OCI-LY3 (cell line): ENCODE measurements around the gene NDUFA6.

ENCODE experiments used
- H2AFZ ChIP-seq: fragments of 200-600, 300-600 bp; shearing (Covaris generic); 2 replicates; pipeline ENCODE4 v1.6.0; 2014; ENCODE audit warnings: antibody characterized with exemption, low read depth, low read length
- H3K27ac ChIP-seq: fragments of 200-600, 300-600 bp; sonication (generic); 2 replicates; pipeline ENCODE4 v1.5.1; 2014; ENCODE audit warnings: mild to moderate bottlenecking, low read length, moderate library complexity, mixed read lengths
- H3K27me3 ChIP-seq: fragments of 200-600, 300-600 bp; sonication (generic); 2 replicates; pipeline ENCODE4 v1.6.1; 2014; ENCODE audit warnings: low read depth, low read length, mixed read lengths
- H3K36me3 ChIP-seq: fragments of 200-600, 300-600 bp; sonication (generic); replicated peaks from 2 replicates; pipeline ENCODE3; 2014; ENCODE audit warnings: low read depth, low read length, mixed read lengths
- H3K4me1 ChIP-seq: fragments of 300-600, 200-600 bp; sonication (generic); 2 replicates; pipeline ENCODE4 v1.6.1; 2014; ENCODE audit warnings: low read length, mixed read lengths
- H3K4me2 ChIP-seq: fragments of 200-600, 300-600 bp; sonication (generic); 2 replicates; pipeline ENCODE4 v1.6.1; 2014; ENCODE audit warnings: low read length, mixed read lengths
- H3K4me3 ChIP-seq: fragments of 300-600, 200-600 bp; sonication (generic); 2 replicates; pipeline ENCODE4 v1.5.1; 2014; ENCODE audit warnings: antibody characterized with exemption, mild to moderate bottlenecking, low read length, moderate library complexity
- H3K79me2 ChIP-seq: fragments of 300-600, 200-600 bp; shearing (Covaris generic); 2 replicates; pipeline ENCODE4 v1.6.1; 2014; ENCODE audit warnings: mild to moderate bottlenecking, low read length, mixed read lengths
- H3K9ac ChIP-seq: fragments of 300-600, 200-600 bp; shearing (Covaris generic); 2 replicates; pipeline ENCODE4 v1.6.0; 2014; ENCODE audit warnings: mild to moderate bottlenecking, low read length, moderate library complexity
- H3K9me3 ChIP-seq: fragments of 200-600, 300-600 bp; shearing (Covaris generic); 2 replicates; pipeline ENCODE4 v1.6.1; 2014; ENCODE audit warnings: low read length, mixed read lengths; ENCODE audit not compliant: insufficient read depth
- H4K20me1 ChIP-seq: fragments of 200-600, 300-600 bp; sonication (generic); 2 replicates; pipeline ENCODE4 v1.6.1; 2016; ENCODE audit warnings: low read length, mixed read lengths; ENCODE audit not compliant: insufficient read depth
- EZH2phosphoT487 ChIP-seq: fragments of 200-600 bp; shearing (Covaris generic); IDR thresholded peaks from 2 replicates; pipeline ENCODE4 v1.6.1; 2018; ENCODE audit warnings: antibody characterized with exemption, mixed run types, low read depth
- TF ChIP-seq, protein P1 (sequence below): fragments of 200-600, 300-600 bp; sonication (generic); IDR thresholded peaks from 2 replicates; pipeline ENCODE4 v1.5.1; 2014; ENCODE audit warnings: antibody characterized with exemption, low read length, low read depth

Gene NDUFA6

DNA sequence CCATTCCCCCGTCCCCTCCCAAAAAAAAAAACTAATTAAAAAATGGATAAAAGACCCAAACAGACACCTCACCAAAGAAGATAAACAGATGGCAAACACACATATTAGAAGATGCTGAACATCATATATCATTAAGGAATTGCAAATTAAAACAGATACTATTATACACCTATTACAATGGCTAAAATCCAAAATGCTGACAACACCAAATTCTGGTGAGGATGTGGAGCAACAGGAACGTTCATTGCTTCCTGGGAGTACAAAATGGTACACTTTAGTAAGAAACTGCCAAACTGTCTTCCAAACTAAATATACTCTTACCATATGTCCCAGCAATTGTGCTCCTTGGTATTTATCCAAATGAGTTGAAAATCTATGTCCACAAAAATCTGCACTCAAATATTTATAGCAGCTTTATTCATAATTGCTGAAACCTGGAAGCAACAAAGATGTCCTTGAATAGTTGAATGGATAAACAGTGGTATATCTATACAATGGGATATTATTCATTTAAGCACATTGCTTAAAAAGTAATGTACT is 39.9 kb downstream of the NDUFA6 start:
- Histone ChIP-seq H3K4me1 (peaks cover 57% of the 10 kb centered on the region), H4K20me1 (no peaks in the 10 kb centered on the region), H2AFZ (no peak overlapping the region), H3K9ac (no peak overlapping the region), H3K4me2 (no peak overlapping the region), H3K36me3 (peaks cover 4% of the 10 kb centered on the region), H3K4me3 (no peak overlapping the region), H3K27ac (peak overlapping the region; percentile 8), H3K27me3 (no peaks in the 10 kb centered on the region), H3K9me3 (peaks cover 5% of the 10 kb centered on the region; the same call in 1 of the 2 replicates), H3K79me2 (no peaks in the 10 kb centered on the region)
- no peak for TF ChIP-seq EZH2phosphoT487
- TF ChIP-seq, protein P1, sequence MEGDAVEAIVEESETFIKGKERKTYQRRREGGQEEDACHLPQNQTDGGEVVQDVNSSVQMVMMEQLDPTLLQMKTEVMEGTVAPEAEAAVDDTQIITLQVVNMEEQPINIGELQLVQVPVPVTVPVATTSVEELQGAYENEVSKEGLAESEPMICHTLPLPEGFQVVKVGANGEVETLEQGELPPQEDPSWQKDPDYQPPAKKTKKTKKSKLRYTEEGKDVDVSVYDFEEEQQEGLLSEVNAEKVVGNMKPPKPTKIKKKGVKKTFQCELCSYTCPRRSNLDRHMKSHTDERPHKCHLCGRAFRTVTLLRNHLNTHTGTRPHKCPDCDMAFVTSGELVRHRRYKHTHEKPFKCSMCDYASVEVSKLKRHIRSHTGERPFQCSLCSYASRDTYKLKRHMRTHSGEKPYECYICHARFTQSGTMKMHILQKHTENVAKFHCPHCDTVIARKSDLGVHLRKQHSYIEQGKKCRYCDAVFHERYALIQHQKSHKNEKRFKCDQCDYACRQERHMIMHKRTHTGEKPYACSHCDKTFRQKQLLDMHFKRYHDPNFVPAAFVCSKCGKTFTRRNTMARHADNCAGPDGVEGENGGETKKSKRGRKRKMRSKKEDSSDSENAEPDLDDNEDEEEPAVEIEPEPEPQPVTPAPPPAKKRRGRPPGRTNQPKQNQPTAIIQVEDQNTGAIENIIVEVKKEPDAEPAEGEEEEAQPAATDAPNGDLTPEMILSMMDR, result no peak

DNA sequence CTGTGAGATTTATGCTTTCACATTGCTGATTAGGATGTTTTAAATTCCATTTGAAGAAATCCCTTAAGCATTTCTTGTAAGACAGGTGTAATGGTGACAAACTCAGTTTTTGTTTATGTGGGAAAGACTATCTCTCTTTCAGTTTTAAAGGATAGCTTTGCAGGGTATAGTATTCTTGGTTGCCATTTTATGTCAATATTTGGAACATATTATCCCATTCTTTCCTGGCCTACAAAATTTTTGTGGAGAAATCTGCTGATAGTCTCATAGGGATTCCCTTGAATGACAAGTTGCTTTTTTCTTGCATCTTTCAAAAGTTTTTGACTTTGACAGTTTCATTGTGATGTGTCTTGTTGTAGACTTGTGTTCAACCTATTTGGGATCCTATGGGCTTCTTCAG is 48.8 kb downstream of the NDUFA6 start:
- H3K27ac ChIP-seq, result no peak overlapping the region
- no peak overlapping the region for H2AFZ ChIP-seq
- H3K9ac ChIP-seq, result no peak overlapping the region
- no peak for TF ChIP-seq EZH2phosphoT487
- TF ChIP-seq, protein P1, result no peak
- peaks cover 14% of the 10 kb centered on the region for H3K4me1 ChIP-seq
- no peaks in the 10 kb centered on the region for H3K27me3 ChIP-seq
- no peaks in the 10 kb centered on the region for H3K79me2 ChIP-seq
- peaks cover 32% of the 10 kb centered on the region for H3K36me3 ChIP-seq
- no peak overlapping the region for H3K4me2 ChIP-seq
- no peaks in the 10 kb centered on the region for H4K20me1 ChIP-seq
- peaks cover 23% of the 10 kb centered on the region for H3K9me3 ChIP-seq
- no peak overlapping the region for H3K4me3 ChIP-seq

DNA sequence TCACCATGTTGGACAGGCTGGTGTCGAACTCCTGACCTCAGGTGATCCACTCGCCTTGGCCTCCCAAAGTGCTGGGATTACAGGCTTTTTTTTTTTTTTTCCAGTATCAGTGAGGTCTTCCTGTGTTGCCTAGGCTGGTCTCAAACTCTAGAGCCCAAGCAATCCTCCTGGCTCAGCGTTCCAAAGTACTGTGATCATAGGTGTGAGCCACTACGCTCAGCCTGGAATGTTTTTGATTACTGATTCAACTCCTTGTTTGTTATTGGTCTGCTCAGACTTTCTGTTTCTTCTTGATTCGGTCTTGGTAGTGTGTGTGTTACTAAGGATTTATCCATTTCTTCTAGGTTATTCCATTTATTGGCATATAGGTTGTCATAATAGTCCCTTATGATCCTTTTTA is 51.3 kb downstream of the NDUFA6 start:
- Histone ChIP-seq H3K4me3 (no peak overlapping the region), H3K9me3 (peaks cover 23% of the 10 kb centered on the region), H3K4me1 (peaks cover 8% of the 10 kb centered on the region), H2AFZ (no peak overlapping the region), H3K36me3 (peaks cover 29% of the 10 kb centered on the region), H3K4me2 (peak overlapping the region; percentile 23; the same call in 1 of the 2 replicates), H3K27ac (no peak overlapping the region), H3K27me3 (no peaks in the 10 kb centered on the region), H4K20me1 (no peaks in the 10 kb centered on the region), H3K9ac (no peak overlapping the region), H3K79me2 (no peaks in the 10 kb centered on the region)
- no peak for TF ChIP-seq EZH2phosphoT487
- TF ChIP-seq, protein P1, result no peak
